ENCODE data around the gene RBMS2.
"Not testable (repeated sequence)": the region's sequence is repeated elsewhere in the genome, so short reads cannot be mapped to it uniquely, and the experiment has no call there.

The RBMS2 gene

DNA sequence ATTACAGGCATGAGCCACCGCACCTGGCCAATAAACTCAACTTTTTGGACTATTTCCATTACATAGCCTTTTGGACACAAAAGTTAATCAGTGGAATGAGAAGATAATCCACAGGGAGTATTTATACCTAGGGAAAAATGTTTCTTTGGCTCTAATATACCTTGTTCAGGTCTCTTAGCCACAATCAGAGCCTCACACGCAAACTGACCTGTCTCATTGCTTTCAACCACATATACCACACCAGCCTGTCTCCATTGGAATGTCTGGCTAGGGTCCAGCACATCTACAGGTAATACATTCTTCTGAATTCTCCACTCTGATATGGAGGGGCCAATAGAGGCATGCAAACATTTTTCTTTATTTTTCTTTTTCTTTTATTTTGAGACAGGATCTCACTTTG, 3.8 kb upstream of the RBMS2 start:
- no peak for DNase-seq (ENCODE audit: low read depth, low spot score)

DNA sequence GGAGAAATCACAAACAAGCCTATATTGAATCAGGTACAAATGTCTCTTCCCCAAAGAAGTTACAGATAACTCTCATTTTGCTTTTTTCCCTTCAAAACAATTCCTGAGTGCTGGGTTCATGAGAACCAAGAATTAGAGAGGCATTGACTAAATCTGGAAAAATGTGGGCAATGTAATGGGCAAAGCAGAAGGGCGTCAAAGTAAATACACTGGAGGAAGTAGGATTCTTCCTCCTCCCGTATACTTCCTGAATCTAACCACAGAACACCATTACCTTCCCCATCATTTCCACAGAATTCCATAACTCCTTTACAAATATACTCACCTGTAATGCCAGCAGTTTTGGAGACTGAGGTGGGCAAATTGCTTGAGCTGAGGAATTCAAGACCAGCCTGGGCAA, 3.0 kb upstream of the RBMS2 start:
- DNase-seq (ENCODE audit: low read depth, low spot score), result no peak

DNA sequence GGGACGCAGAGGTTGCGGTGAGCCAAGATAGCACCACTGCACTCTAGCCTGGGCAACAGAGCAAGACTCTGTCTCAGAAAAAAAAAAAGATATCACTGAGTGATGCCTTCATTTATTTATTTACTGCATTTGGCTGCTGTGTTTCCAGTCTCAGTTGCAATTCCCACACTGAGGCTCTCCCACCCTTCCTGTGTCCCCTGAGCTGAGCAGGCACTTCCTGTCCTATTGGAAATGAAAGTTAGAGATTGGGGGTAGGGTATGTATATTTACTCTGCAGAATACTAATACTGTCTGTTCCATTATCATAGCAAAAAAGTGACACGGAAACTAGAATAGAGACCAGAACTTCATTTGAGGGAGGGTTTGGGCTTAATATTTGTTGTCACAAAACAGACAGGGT, 1.6 kb upstream of the RBMS2 start:
- DNase-seq (ENCODE audit: low read depth, low spot score), result no peak

DNA sequence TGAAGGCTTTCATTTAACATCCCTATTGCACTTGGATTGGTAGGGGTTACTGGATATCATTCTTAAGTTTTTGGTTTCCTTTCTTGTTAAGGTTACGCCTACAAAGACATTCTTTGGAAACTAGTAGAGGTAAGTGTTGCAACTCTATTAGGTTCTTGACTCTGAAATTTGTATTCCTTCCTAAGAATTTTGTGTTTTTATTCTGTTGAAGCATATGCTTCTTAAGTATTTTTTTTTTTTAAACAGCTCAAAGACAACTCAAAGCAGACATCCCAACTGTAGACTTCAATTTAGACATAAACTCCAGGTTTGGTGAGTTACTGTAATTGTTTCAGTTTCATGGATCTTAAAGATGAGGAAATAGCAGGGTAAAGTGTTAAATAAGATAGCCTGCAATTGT, 1.1 kb upstream of the RBMS2 start:
- no peak for DNase-seq (ENCODE audit: low read depth, low spot score)

DNA sequence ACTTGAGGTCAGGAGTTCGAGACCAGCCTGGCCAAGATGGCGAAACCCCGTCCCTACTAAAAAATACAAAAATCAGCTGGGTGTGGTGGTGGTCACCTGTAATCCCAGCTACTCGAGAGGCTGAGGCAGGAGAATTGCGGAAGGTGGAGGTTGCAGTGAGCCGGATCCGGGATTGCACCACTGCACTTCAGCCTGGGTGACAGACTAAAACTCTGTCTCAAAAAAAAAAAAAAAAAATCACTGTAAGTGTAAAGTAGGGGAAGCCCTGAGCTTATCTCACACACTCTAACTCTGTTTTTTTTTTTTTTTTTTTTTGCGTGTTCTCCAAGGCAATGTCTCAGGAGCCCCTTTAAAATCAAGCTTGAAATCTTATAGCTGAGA, 421 bp upstream of the RBMS2 start:
- DNase-seq (ENCODE audit: low read depth, low spot score), result no peak

DNA sequence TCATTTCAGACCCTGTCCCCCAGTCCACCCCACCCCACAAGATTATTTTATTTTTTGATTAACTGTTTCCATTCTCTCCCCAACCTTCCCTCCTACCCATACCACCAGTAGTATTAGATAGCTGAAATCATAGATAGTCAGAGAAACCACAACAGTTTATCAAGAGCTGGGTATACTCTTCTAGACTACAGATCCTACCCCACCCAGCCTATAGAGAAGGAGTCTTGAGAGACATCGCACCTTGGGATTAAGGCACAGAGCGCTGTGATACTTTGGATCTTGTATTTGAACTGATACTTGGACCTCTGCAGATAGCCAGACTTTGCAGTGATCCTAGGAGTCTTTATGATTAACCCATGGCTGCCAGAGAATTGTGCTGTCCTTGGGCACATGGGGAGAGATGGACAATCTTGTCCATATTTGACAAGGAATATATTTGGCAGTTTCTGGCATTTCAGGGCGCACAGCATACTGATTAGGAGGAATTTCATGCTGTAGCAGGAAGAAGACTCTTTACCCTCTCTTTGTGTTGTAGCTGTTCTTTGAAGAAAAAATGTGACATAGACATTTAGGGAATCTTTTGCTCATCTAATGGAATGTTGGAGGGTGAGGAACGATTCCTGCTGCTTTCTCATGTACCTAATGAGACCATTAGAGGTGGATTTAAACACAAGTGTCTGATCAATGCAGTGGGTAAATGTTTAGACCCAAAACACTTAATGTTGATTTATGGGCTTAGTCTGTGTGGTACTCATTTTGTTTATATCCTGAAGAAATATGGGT, 982 bp downstream of the RBMS2 start:
- DNase-seq (ENCODE audit: low read depth, low spot score), result no peak

DNA sequence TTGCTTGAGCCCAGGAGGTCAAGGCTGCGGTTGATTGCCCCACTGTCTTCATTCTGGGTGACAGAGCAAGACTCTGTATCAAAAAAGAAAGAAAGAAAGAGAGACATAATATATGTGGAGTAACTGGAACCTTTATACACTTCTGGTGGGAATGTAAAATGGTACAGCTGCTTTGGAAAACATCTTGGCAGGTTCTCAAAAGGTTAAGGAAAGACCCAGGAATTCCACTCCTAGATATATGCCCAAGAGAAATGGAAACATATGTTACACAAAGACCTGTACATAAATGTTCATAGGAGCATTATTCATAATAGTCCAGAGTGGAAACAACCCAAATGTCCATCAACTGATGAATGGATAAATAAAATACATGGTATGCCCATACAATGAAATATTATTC, 7.2 kb downstream of the RBMS2 start:
- no peak for DNase-seq (ENCODE audit: low read depth, low spot score)

DNA sequence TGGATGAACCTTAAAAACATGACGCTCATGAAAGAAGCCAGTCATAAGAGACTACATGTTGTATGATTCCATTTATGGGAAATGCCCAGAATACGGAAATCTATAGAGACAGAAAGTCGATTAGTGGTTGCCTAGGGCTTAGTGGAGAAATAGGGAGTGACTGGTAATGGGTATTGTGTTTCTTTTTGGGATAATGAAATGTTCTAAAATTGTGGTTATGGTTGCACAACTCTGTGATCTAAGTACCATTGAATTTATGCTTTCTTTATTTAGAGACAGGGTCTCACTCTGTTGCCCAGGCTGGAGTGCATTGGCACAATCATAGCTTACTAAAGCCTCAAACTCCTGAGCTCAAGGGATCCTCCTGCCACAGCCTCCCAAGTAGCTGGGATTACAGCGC, 8.0 kb downstream of the RBMS2 start:
- no peak for DNase-seq (ENCODE audit: low read depth, low spot score)

DNA sequence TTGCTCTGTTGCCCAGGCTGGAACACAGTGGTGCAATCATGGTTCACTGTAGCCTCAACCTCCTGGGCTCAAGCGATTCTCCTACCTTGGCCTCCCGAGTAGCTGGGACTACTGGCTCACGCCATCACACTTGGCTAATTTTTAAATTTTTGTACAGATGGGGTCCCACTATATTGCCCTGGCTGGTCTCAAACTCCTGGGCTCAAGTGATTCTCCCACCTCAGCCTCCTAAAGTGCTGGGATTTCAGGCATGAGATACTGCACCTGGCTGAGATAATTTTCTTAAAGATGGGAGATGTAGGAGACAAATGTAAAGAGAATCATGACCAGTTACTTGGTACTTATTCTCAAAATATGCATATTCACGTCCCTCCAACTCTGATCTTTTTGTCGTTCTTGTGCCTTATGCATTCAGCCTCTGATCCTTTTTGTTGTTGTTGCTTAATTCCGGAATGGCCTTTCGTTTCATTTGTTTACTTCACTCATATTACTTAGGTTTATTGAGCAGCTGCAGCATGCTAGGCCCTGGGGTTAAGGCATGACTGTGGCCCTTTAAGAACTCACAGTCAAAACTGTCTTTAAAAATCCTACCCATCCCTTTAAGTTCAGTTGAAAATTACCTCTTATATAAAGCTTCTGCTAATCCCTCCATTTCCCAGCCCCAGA, 8.9 kb downstream of the RBMS2 start:
- no peak for DNase-seq (ENCODE audit: low read depth, low spot score)

DNA sequence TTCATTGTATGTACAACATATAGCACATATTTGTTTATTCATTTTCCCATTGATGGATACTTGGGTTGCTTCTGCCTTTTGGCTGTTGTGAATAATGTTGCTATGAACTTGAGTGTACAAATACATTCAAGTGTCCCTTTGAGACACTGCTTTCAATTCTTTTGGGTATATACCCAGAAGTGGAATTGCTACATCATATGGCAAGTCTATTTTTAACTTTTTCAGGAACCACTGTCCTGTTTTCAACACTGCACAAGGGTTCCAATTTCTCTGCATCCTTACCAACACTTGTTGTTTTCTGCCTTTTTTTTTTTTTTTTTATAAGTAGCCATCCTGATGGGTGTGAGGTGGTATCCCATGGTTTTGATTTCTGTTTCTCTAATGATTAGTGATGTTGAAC, 15.9 kb downstream of the RBMS2 start:
- DNase-seq (ENCODE audit: low read depth, low spot score), result no peak

DNA sequence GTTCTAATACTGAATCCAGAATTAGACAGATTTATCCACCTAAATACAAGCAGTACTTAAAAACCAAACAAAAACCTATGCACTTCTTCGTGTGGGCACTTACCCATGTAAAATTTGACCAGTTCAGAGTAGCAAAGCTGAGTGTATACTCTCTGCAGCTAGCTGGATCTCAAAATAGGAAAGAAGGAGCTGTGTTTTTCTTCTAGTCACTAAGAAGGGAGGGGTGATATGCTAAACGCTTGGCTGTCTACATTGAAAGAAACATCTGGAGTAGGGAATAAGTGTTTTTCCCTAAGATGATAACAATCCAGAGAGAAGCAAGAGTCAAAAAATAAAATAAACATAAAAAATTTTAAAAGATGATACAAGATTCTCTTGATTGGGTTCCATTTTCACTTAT, 20.0 kb downstream of the RBMS2 start:
- DNase-seq (ENCODE audit: low read depth, low spot score), result no peak

DNA sequence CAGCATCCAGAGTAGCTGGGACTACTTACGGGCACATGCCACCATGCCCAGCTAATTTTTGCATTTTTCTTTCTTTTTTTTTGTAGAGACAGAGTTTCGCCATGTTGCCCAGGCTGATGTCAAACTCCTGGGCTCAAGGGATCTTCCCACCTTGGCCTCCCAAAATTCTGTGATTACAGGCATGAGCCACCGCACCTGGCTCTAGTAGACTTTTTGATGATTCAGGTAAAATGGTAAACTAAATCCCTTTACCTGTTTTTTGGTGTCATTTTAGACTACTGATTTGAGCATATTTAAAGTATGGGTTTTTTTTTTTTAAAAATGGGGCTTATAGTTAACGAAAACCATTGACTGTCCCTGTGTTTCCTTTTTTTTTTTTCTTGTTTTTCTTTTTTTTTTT, 20.5 kb downstream of the RBMS2 start:
- DNase-seq (ENCODE audit: low read depth, low spot score), result no peak

DNA sequence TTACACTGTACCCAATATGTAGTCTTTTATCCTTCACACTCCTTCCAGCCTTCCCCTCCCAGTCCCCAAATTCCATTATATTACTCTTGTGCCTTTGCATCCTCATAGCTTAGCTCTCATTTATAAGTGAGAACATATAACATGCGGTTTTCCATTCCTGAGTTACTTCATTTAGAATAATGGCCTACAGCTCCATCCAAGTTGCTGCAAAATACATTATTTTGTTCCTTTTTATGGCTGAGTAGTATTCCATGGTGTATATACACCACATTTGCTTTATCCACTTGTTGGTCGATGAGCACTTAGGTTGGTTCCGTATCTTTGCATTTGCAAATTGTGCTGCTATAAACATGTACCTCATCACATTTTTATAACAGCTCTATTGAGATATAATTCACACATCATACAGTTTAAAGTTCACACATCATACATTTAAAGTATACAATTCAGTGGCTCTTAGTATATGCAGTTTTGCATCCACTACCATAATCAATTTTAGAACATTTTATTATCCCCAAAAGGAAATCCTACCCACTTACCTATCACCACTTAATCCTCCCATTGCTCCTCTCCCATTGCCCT, 23.5 kb downstream of the RBMS2 start:
- no peak for DNase-seq (ENCODE audit: low read depth, low spot score)

DNA sequence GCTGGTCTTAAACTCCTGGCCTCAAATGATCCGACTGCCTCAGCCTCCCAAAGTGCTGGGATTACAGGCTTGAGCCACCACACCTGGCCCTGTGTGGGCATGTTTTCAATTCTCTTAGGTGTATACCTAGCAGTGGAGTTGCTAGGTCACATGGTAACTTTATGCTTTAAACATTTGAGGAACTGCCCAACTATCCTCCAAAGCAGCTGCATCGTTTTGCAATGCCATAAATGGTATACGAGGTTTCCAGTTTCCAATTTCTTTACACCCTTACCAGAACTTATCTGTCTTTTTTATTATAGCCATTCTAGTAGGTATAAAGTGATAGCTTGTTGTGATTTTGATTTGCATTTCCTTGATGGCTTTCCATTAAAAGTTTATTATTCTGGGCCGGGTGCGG, 25.1 kb downstream of the RBMS2 start:
- no peak for DNase-seq (ENCODE audit: low read depth, low spot score)

DNA sequence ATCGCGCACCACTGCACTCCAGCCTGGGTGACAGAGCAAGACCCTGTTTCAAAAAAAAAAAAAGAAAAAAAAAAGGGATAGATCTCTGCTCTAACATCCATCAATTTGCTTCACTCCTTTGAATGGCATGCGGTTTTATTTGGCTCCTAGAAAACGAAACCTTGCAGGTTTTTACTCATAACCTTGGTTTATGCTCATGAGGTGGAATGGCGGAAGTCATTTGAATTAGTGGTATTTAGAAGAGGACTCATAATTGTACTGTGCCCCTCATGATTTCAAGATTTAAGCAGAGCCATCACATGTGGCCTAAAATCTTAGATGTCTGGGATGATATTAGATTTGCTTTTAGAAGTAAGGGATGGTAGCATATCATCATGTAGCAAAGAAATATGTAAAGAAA, 29.4 kb downstream of the RBMS2 start:
- no peak for DNase-seq (ENCODE audit: low read depth, low spot score)

DNA sequence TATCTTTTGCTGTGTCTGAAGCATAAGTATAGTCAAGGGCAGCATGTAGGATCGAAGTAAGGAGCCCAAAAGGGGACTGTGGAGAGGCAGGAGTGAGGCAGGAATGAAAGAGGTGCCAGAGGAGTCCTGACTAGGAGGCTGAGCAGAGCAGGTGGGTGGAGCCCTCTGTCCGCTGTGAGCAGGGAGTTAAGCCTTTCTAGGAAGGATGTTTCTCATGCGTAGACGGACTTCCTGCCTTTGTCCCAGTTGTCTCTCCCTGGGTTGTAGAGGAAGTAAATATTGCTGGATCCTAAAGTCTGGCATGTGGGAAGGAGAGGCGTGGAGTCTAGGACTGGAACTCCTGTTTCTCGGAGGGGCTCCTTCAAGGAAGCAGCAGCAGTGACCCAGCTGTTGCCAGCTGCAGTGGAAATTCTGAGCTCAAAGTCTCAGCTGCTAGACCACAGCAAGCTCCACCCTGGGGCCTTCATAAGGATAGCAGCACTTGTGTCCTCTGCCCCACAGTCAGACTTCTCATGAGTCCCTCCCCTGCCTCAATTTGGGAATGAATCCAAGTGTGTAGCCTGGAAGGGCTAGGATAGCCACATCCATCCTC, 44.0 kb downstream of the RBMS2 start:
- no peak for DNase-seq (ENCODE audit: low read depth, low spot score)

DNA sequence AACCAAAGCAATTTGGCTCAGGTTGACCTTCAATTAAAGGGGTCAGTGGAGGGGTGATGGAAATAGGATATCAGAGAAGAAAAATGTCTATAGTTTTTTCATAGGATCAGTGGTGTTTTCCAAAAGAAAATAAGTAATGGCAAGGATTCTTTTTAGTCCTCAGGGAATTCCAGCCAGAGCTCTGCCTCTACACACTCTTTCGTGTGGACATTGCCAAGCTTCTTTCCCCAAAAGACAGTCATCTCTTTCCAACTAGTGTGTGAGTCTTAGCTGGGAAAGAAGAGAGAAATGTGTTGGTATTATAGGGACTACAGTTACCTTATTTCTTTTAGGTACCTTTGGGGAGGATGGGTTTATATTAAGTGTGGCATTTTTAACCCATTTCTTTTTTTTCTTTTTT, 46.5 kb downstream of the RBMS2 start:
- no peak for DNase-seq (ENCODE audit: low read depth, low spot score)

DNA sequence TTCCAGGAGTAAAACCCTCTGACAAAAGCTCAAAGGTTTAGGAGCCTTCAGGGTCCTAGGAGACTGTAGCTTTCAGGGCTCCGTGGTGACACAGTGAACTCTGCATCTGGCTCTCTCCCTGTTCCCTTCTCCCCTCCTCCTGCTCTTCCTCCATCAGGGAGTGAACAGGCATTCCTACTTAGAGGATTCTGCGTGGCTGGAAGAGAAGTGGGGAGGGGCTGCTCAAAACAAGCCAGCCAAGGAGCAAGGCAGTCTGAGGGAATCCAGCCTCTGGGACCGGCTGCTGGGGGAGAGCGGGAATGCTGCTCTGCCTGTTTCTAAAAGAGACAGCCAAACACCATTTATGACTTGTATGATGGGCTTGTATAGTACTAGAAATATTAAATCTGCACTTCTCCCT, 49.5 kb downstream of the RBMS2 start:
- no peak for DNase-seq (ENCODE audit: low read depth, low spot score)

DNA sequence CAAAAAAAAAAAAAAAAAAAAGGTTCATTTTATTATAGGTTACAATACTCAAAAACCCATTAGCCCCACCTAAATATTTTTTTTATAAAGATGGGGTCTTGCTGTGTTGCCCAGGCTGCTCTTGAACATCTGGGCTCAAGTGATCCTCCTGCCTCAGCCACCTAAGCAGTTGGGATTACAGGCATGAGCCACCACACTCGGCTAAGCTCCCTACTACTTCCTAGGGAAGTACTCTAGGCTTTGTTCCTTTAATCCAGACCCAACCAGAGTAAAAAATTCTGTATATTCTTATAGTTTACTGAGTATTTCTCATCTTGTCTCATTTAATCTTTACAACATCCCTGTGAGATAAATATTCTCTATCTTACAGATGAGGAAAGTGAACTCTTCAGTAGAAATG, 50.7 kb downstream of the RBMS2 start:
- DNase-seq (ENCODE audit: low read depth, low spot score), result no peak

DNA sequence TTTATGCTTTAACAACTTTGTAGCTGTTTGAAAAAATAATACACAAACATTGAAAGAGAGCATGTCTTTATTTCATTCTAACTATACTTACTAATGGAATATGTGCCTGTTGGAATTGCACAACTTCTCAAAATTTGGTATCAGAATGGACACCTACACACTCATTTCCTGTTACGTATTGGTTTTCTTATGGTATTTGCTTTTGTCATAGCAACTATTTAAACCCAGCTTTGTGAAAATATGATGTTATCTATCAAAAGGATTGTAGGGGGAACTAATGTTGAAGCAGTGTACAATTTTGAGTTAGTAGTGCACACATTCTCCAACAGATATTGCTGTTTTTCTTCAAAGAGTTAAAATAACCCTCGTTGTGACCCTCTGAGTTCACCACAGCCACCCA, 52.6 kb downstream of the RBMS2 start:
- no peak for DNase-seq (ENCODE audit: low read depth, low spot score)

DNA sequence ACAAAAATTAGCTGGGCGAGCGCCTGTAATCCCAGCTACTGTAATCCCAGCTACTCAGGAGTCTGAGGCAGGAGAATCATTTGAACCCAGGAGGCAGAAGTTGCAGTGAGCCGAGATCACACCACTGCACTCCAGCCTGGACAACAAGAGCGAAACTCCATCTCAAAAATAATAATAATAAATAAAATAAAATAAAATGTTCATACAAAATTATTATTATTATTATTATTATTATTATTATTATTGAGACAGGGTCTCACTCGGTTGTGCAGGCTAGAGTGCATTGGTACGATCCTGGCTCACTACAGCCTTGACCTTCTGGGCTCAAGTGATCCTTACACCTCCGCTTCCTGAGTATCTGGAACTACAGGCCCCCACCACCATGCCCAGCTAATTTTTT, 55.6 kb downstream of the RBMS2 start:
- DNase-seq (ENCODE audit: low read depth, low spot score), result not testable (repeated sequence)

DNA sequence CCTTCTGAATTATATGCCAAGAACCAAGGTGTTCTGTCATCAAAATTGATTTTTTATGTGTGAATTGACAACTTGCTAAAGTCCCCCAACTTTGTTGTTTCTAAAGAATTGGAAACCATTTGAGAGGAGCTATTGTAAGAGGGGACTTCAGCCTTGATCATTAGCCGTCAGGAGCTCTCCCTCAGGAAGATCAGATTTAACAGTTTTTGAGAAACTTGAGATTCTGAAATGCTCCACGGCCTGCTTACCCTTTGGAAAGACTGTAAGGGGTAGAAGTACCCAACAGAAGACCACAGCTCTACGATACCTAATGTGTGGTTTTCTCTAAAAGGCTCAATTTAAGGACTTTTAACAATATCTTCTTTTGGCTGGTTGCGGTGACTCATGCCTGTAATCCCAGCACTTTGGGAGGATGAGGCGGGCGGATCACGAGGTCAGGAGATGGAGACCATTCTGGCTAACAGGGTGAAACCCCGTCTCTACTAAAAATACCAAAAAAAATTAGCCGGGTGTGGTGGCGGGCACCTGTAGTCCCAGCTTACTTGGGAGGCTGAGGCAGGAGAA, 57.4 kb downstream of the RBMS2 start:
- no peak for DNase-seq (ENCODE audit: low read depth, low spot score)

Data from iPS DF 19.7 (cell line).